ENCODE results near the gene DAAM1.

The DAAM1 gene

DNA sequence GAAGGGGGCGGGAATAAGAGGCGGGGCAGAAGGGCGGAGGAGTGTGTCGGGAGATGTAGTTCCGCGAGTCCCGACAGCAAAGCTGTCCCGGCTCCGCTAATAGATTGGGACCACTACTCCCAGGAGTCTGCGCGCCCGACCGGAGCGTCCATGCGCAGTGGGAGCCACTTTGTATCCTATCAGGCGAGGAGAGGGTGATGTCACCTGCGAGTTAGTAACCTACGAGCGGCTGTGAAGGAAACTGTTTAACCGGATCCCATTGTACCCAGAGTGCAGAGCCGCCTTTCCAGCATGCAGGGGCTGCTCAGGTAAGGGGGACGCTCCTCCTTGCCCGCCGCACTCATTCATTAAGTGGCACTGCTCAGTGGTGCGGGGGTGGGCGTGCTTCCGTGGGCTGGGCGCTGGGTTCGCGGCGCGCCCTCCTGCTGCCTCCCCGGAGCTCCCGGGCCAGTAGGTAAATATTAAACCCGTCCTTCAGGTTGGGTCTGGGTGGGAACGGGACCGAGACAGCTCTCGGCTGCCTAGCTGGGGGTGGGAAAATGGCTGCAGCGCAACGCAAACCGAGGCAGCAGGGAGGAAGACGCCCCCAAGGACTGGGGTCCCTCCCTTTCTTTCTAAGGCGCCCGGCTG, at the start of gene DAAM1:
DAAM1 (plus strand) TSS at position 207 of the 630 bp plus-strand sequence. CDS start 74,811 bp downstream, outside the sequence.
- peak; percentile 99 for DNase-seq (ENCODE audit: low read depth)
- TF ChIP-seq, protein P1, sequence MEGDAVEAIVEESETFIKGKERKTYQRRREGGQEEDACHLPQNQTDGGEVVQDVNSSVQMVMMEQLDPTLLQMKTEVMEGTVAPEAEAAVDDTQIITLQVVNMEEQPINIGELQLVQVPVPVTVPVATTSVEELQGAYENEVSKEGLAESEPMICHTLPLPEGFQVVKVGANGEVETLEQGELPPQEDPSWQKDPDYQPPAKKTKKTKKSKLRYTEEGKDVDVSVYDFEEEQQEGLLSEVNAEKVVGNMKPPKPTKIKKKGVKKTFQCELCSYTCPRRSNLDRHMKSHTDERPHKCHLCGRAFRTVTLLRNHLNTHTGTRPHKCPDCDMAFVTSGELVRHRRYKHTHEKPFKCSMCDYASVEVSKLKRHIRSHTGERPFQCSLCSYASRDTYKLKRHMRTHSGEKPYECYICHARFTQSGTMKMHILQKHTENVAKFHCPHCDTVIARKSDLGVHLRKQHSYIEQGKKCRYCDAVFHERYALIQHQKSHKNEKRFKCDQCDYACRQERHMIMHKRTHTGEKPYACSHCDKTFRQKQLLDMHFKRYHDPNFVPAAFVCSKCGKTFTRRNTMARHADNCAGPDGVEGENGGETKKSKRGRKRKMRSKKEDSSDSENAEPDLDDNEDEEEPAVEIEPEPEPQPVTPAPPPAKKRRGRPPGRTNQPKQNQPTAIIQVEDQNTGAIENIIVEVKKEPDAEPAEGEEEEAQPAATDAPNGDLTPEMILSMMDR (IDR thresholded peaks at IDR 0.05; ENCODE audit: insufficient read depth, low read depth, low read length, missing control alignments) = no peak
- H3K4me3 ChIP-seq (ENCODE audit: low read length) = peak within 1 kb of the TSS; percentile 84

DNA sequence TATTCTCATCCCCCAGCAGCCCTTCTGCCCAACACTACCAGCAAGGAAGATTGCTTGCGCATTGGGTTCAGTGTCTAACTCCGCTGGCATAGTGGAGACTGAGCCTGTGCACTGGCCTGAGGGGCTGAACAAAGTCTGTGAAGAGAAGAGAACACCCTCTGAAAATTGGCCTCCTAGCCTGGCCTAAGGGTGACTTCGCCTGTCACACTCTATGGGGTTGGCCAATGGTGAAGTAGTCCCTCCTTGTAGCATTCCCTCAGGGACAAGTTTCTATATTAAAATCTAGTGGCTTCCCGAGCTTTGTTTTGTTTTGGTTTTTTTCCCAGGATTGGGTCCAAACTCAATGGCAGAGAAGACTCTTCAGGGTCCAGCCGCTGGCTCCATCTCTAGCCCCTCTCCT, 49.1 kb upstream of the DAAM1 start:
- no peak overlapping the region for H3K4me3 ChIP-seq (ENCODE audit: low read length)
- TF ChIP-seq, protein P1 (IDR thresholded peaks at IDR 0.05; ENCODE audit: insufficient read depth, low read depth, low read length, missing control alignments) = no peak
- no peak for DNase-seq (ENCODE audit: low read depth)

DNA sequence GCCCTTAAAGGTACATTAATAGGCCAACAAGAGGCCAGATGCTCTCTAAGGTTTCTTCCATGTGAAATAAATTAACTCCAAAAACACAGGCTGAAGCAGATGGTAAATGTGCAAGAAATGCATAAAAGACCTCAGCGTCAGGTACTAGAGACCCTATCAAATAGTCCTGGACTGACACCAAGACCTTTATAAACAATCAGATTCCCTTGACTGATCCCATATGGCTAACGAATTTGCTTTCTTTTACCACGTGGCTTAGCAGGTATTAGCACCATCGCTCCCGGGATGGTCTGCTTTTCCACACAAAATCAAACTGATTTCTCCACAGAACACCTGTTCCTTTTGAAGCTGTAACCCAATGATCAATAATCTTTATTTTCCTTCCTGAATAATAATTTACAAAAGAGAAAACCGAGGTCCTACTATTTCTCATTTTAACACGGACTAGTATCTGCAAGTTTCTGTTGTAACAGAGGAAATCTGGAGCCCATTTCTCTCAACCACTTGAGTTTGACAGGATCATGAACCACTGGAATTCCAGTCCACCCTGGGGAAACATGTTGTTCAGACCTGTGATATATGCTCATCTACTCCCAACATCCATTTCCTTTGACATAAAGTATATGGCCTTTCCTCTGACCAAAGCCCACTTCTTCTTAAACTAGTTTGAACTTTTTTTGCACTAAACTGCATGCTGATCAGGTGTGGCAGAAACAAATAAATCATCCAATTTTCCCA, 48.2 kb upstream of the DAAM1 start:
- DNase-seq (ENCODE audit: low read depth) = no peak
- no peak overlapping the region for H3K4me3 ChIP-seq (ENCODE audit: low read length)
- TF ChIP-seq, protein P1 (IDR thresholded peaks at IDR 0.05; ENCODE audit: insufficient read depth, low read depth, low read length, missing control alignments) = no peak

DNA sequence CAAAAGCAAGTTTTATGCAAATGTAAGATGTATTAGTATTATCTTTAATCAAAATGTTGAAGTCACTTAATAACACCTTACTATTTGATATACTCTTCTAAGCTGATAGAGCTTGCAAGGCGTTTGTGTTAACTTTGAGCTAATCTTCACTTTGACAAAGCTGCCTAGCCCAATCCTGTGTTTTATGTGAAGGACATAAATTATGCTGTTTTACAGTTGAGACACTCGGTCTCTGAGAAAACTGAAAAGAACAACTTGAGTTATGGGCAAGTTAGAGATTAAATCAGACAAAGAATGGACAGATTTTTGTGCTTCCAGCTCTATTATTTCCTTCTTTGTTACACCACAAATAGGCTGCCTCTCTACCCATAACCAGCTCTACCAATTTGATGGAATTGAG, 42.0 kb upstream of the DAAM1 start:
- TF ChIP-seq, protein P1 (IDR thresholded peaks at IDR 0.05; ENCODE audit: insufficient read depth, low read depth, low read length, missing control alignments) = no peak
- no peak overlapping the region for H3K4me3 ChIP-seq (ENCODE audit: low read length)

DNA sequence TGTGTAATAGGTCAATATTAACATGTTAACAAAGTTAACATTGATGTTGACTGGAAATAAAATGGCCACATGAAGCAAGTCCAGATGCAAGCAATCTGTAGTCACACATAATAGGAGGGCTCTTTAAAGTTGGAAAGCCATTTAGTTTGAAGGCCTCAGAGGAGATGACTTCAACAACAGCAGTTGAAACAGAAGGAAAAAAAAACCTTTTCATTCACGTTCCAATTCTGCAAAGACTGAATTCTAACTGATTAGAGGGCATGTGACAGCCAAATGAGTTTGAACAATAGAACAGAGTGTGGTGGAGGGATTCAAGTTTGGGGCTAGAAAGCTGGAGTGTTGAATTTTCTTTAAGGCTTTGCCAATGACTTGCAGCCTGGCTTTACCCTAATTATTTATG, 41.5 kb upstream of the DAAM1 start:
- TF ChIP-seq, protein P1 (IDR thresholded peaks at IDR 0.05; ENCODE audit: insufficient read depth, low read depth, low read length, missing control alignments) = no peak
- H3K4me3 ChIP-seq (ENCODE audit: low read length) = no peak overlapping the region
- no peak for DNase-seq (ENCODE audit: low read depth)

More for the DNA sequence above, 42.0 kb upstream of the DAAM1 start:
- no peak for DNase-seq (ENCODE audit: low read depth)

DNA sequence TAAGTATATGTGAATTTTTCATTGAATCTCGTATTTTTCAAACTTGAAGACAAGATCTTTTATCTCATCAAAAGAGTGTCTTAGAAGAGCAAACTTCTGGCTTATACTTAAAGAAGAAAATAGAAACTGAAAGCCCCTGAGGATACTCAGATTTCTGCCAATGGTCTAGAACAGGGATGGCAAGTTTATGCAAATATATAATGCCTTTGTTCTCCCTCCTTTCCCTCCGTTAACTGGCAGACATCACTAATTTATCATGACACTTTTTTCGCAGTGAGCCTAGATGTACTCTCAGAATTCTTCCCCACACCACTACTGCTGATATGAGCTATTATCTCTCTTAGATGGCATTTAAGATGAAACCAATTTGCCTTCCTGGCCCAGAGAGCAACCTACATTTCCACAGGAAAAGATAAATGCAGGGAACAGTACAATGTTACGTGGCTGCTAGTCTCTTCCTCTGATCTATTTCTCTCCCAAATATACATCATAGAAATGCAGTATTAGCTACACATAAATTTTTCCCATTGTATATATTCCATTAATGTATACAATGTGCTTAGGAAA, 40.0 kb upstream of the DAAM1 start:
- TF ChIP-seq, protein P1 (IDR thresholded peaks at IDR 0.05; ENCODE audit: insufficient read depth, low read depth, low read length, missing control alignments) = no peak
- H3K4me3 ChIP-seq (ENCODE audit: low read length) = no peak overlapping the region
- DNase-seq (ENCODE audit: low read depth) = no peak
